Adrenal gland (tissue), 12 donors: Measurements from ENCODE around the gene ARL14EP. TPM values are rescaled to one million over a fixed set of nuclear protein-coding genes. Genes with fewer than 3 reads are reported as not detected.

Source experiments
- DNase-seq, 7 donors: peaks; one replicate each; pipeline ENCODE4 v3.0.0-alpha.2; 2019 to 2020
- H3K27ac ChIP-seq, 5 donors: fragments of 200-600 bp; sonication (generic) in 4 of 5; 1 replicate in 3 of 5; 2 replicates in 2 of 5; pipeline versions ENCODE4 v1.5.1 to v1.8.0; 2016 to 2020; ENCODE audit warnings: mild to moderate bottlenecking in 1 of 5
- H3K27me3 ChIP-seq: fragments of 200-600 bp; 2 replicates; pipeline ENCODE4 v1.8.0; 2021
- H3K36me3 ChIP-seq, 2 donors: fragments of 200-600 bp; replicated peaks in 1 of 2; 1 replicate in 1 of 2; 2 replicates in 1 of 2; pipeline versions ENCODE4 v1.5.1 to v1.8.0; 2018 to 2022
- H3K4me1 ChIP-seq, 2 donors: fragments of 200-600 bp; replicated peaks in 1 of 2; 1 replicate in 1 of 2; 2 replicates in 1 of 2; pipeline versions ENCODE4 v1.5.1 to v1.8.0; 2018 to 2021
- H3K4me3 ChIP-seq, 4 donors: fragments of 200-600 bp; sonication (generic) in 3 of 4; one replicate each; pipeline ENCODE4 v1.5.1; 2016 to 2018
- H3K9me3 ChIP-seq, 3 donors: fragments of 200-600 bp; sonication (generic) in 1 of 3; replicated peaks in 1 of 3; 1 replicate in 2 of 3; 2 replicates in 1 of 3; pipeline versions ENCODE4 v1.5.1 to v1.8.0; 2016 to 2021
- POLR2A ChIP-seq, 2 donors: fragments of 450-650 bp; IDR thresholded peaks; one replicate each; pipeline ENCODE4 v1.6.1; 2017; ENCODE audit warnings: antibody characterized with exemption in 2 of 2, mild to moderate bottlenecking in 2 of 2, moderate library complexity in 1 of 2
- WGBS, 4 donors: extraction: QIAGEN DNeasy Blood & Tissue Kit in 2 of 4; methylation state at CpG; one replicate each; pipeline versions ENCODE4 v1.1.5 to v1.1.7; 2013 to 2017; 5-methylcytosine and 5-hydroxymethylcytosine counted together
- intact Hi-C, 2 donors: fragments of 100-400 bp; cut with DNase I; formaldehyde crosslinking; loops; one replicate each; pipeline versions ENCODE4 v1.14.1 to v1.15.0; 2022 to 2023
- polyA plus RNA-seq, 3 donors: library from polyadenylated mRNA; stranded (reverse); fragments of 200-250 nt in 2 of 3; fragments of 350-450 nt in 1 of 3; fragmentation: Illumina TruSeq in 1 of 3; extraction: RNeasy Lipid Tissue Mini Kit (QIAGEN cat#74804) in 1 of 3; gene quantifications; one replicate each; pipeline ENCODE4 v1.2.3, GENCODE V29; 2013 to 2014
- total RNA-seq, 9 donors: library from RNA; depleted of rRNA in 4 of 9; stranded (reverse); fragments of >200 nt in 4 of 9; fragments of 120-200 nt in 1 of 9; fragmentation: NEBNext Ultra II Directional in 1 of 9; extraction: Animal tissue kit (Norgen Biotek cat#: 25700) in 1 of 9; gene quantifications; one replicate each; pipeline versions ENCODE4 v1.1.0 to v1.2.4, GENCODE V29; 2013 to 2023
- TF ChIP-seq, protein P1 (sequence below), 6 experiments: fragments of 450-650 bp in 4 of 6; fragments of 200-600 bp in 2 of 6; sonication (generic) in 1 of 6; IDR thresholded peaks; 1 replicate in 5 of 6; 2 replicates in 1 of 6; pipeline versions ENCODE4 v1.5.1 to v1.8.0; 2016 to 2021; ENCODE audit warnings: antibody characterized with exemption in 6 of 6, mild to moderate bottlenecking in 2 of 6, moderate library complexity in 1 of 6
- donor health status: healthy with polysubstance abuse.
- donor health status: Bipolar disorder and iron deficiency.
- donor health status: DM: yes; HTN: yes; CAD: no.
- donor health status: DM: no; HTN: no; CAD: no.
- donor health status: DM: no; HTN: no; CAD: no.
- donor health status: DM: yes; HTN: yes; CAD: no.

Gene ARL14EP
- total and polyA plus RNA-seq, 12 donors: 12.0 to 49.5 (median 31.7) TPM

DNA sequence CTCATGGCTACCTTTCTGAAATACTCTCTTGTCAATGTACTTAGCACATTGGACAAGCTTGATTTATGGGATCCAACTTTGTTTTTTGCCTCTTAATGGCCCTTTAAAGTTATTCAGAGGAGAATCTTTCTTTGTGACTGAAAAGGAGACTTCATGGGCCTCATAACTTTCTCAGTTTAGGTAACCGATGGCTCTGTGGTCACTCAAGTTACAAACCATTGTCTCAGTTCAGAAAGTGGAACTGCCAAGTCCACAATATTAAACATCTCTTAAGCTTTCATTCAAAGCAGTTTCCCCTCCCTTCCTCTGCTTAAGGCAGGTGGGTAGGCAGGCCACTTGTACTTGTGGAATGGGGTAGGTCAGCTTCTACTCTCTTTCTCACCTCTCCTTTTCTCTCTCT, 12.3 kb upstream of the ARL14EP start:
- H3K36me3 ChIP-seq: no peaks in the 10 kb centered on the region
- no peaks in the 10 kb centered on the region for H3K4me1 ChIP-seq
- 79 to 96% (median 88%) methylated on average over 1 of the region's 1 CpG for WGBS, 4 donors
- no peaks in the 10 kb centered on the region for H3K9me3 ChIP-seq
- no peak overlapping the region for H3K27ac ChIP-seq
- H3K4me3 ChIP-seq: no peak overlapping the region
- no peaks in the 10 kb centered on the region for H3K27me3 ChIP-seq
- no peak for DNase-seq
- no peak for TF ChIP-seq POLR2A (IDR thresholded peaks at IDR 0.05)
- TF ChIP-seq, protein P1, sequence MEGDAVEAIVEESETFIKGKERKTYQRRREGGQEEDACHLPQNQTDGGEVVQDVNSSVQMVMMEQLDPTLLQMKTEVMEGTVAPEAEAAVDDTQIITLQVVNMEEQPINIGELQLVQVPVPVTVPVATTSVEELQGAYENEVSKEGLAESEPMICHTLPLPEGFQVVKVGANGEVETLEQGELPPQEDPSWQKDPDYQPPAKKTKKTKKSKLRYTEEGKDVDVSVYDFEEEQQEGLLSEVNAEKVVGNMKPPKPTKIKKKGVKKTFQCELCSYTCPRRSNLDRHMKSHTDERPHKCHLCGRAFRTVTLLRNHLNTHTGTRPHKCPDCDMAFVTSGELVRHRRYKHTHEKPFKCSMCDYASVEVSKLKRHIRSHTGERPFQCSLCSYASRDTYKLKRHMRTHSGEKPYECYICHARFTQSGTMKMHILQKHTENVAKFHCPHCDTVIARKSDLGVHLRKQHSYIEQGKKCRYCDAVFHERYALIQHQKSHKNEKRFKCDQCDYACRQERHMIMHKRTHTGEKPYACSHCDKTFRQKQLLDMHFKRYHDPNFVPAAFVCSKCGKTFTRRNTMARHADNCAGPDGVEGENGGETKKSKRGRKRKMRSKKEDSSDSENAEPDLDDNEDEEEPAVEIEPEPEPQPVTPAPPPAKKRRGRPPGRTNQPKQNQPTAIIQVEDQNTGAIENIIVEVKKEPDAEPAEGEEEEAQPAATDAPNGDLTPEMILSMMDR (IDR thresholded peaks at IDR 0.05): no peak
- intact Hi-C loops: loop anchor here (10.0 kb wide), 2 partner anchors 176 to 876 kb away; no protein-coding TSS in a partner anchor

GRCh38 chr11:30311189-30311588, 11.7 kb upstream of the ARL14EP start:
- Histone ChIP-seq H3K27ac (no peak overlapping the region), H3K4me1 (no peaks in the 10 kb centered on the region), H3K36me3 (no peaks in the 10 kb centered on the region), H3K4me3 (no peak overlapping the region), H3K9me3 (no peaks in the 10 kb centered on the region), H3K27me3 (no peaks in the 10 kb centered on the region)
- intact Hi-C loops: loop anchor here (10.0 kb wide), 2 partner anchors 176 to 876 kb away; no protein-coding TSS in a partner anchor
- 44 to 67% (median 53%) methylated on average over 2 of the region's 2 CpGs for WGBS, 4 donors
- TF ChIP-seq, protein P1 (IDR thresholded peaks at IDR 0.05): no peak
- TF ChIP-seq POLR2A (IDR thresholded peaks at IDR 0.05): no peak
- no peak for DNase-seq

DNA sequence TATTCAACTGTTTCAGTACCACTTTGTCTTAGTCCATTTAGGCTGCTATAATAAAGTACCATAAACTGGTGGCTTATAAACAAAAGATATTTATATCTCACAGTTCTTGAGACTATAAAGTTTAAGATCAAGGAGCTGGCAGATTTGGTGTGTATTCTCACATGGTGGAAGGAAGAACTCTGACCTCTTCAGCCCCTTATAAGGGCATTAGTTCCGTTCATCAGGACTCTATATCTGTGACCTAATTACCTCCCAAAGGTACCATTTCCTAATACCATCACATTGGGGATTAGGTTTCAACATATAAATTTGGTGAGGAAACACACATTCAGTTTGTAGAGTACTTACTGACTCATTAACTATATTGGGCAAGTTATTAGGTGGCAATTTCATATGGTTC, 10.7 kb upstream of the ARL14EP start:
- no peaks in the 10 kb centered on the region for H3K9me3 ChIP-seq
- no peaks in the 10 kb centered on the region for H3K36me3 ChIP-seq
- H3K27me3 ChIP-seq: no peaks in the 10 kb centered on the region
- 58 to 71% (median 67%) methylated on average over 1 of the region's 1 CpG for WGBS, 4 donors
- no peak overlapping the region for H3K27ac ChIP-seq
- no peak for DNase-seq
- no peaks in the 10 kb centered on the region for H3K4me1 ChIP-seq
- TF ChIP-seq, protein P1 (IDR thresholded peaks at IDR 0.05): no peak
- TF ChIP-seq POLR2A (IDR thresholded peaks at IDR 0.05): no peak
- intact Hi-C loops: loop anchor here (10.0 kb wide), 2 partner anchors 177 to 877 kb away; no protein-coding TSS in a partner anchor
- no peak overlapping the region for H3K4me3 ChIP-seq

DNA sequence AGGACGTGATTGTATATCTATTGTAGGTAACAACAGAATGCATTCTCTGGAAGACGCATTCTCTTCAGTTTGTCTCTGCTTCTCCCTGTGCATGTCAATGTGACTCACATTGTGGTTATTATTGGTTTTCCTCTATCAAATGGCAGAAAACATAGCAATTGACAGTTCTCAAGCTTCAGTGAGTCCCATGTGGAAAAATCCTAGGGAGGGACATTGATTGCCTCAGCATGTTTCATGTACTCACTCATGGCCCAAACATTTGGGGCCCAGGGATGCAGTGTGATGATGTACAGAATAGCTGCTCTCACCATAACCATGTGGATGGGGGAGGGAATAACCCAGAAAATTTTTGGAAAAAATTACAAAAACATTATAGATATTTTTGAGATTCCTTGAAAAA, 9.3 kb upstream of the ARL14EP start:
- DNase-seq: no peak
- WGBS, 4 donors: 86 to 91% (median 89%) methylated on average over 2 of the region's 2 CpGs
- Histone ChIP-seq H3K4me3 (no peak overlapping the region), H3K36me3 (no peaks in the 10 kb centered on the region), H3K27me3 (no peaks in the 10 kb centered on the region), H3K4me1 (no peaks in the 10 kb centered on the region), H3K9me3 (no peaks in the 10 kb centered on the region), H3K27ac (no peak overlapping the region)
- intact Hi-C loops: loop anchor here (10.0 kb wide), 2 partner anchors 179 to 879 kb away; no protein-coding TSS in a partner anchor
- no peak for TF ChIP-seq POLR2A (IDR thresholded peaks at IDR 0.05)
- TF ChIP-seq, protein P1 (IDR thresholded peaks at IDR 0.05): no peak
